ENCODE measurements around the gene LTBP4. TPM values are rescaled to one million over a fixed set of nuclear protein-coding genes. Genes with fewer than 3 reads are reported as not detected.
A peak's percentile ranks its signal among the peaks of the same experiment; 100 is the strongest.

Gene LTBP4
- total RNA-seq, 1 donor from 2014 or later, result 24.7 TPM

GRCh38 chr19:40630571-40631160, 29.5 kb downstream of the LTBP4 start:
- H3K36me3 ChIP-seq, result no peaks in the 10 kb centered on the region
- H3K27ac ChIP-seq, result no peak overlapping the region
- no peak overlapping the region for H3K27ac Mint-ChIP-seq
- H3K9me3 Mint-ChIP-seq, result no peaks in the 10 kb centered on the region
- no peak overlapping the region for H3K4me3 ChIP-seq
- peaks cover 28% of the 10 kb centered on the region for H3K27me3 ChIP-seq
- no peak overlapping the region for H2AFZ ChIP-seq (replicated peaks)
- no peak for TF ChIP-seq EZH2 (IDR thresholded peaks at IDR 0.05)
- no peak for TF ChIP-seq CTCF (IDR thresholded peaks at IDR 0.05)
- TF ChIP-seq EZH2phosphoT487 (IDR thresholded peaks at IDR 0.05), result no peak
- H3K27me3 Mint-ChIP-seq (ENCODE audit: insufficient read depth, low read depth), result peaks cover 3% of the 10 kb centered on the region
- no peak overlapping the region for H3K4me2 ChIP-seq
- H4K20me1 ChIP-seq (ENCODE audit: low read depth), result no peaks in the 10 kb centered on the region
- peaks cover 35% of the 10 kb centered on the region for H3K4me1 Mint-ChIP-seq
- H3K4me3 Mint-ChIP-seq, result no peak overlapping the region
- no peaks in the 10 kb centered on the region for H3K9me3 ChIP-seq (ENCODE audit: low read depth)
- H3K4me1 ChIP-seq, result peaks cover 9% of the 10 kb centered on the region
- H3K36me3 Mint-ChIP-seq, result peaks cover 18% of the 10 kb centered on the region
- peaks cover 6% of the 10 kb centered on the region for H3F3A ChIP-seq (ENCODE audit: low read depth)
- H3K9ac ChIP-seq, result no peak overlapping the region
- no peak for DNase-seq (ENCODE audit: low spot score)
- no peaks in the 10 kb centered on the region for H3K79me2 ChIP-seq (ENCODE audit: low read depth)

- Mint-ChIP-seq H3K36me3 (peaks cover 9% of the 10 kb centered on the region), H3K27ac (no peak overlapping the region), H3K27me3 (ENCODE audit: insufficient read depth, low read depth) (peaks cover 3% of the 10 kb centered on the region), H3K4me3 (peak overlapping the region; percentile 57), H3K4me1 (peaks cover 35% of the 10 kb centered on the region), H3K9me3 (no peaks in the 10 kb centered on the region)
- Histone ChIP-seq H2AFZ (replicated peaks) (no peak overlapping the region), H3K9me3 (ENCODE audit: low read depth) (no peaks in the 10 kb centered on the region), H3K27ac (no peak overlapping the region), H3K36me3 (no peaks in the 10 kb centered on the region), H3K9ac (no peak overlapping the region), H3K79me2 (ENCODE audit: low read depth) (no peaks in the 10 kb centered on the region), H4K20me1 (ENCODE audit: low read depth) (no peaks in the 10 kb centered on the region), H3K4me2 (no peak overlapping the region), H3F3A (ENCODE audit: low read depth) (peaks cover 6% of the 10 kb centered on the region), H3K27me3 (peaks cover 34% of the 10 kb centered on the region), H3K4me3 (no peak overlapping the region), H3K4me1 (peaks cover 9% of the 10 kb centered on the region)
- peak; percentile 29 for DNase-seq (ENCODE audit: low spot score)
- TF ChIP-seq EZH2 (IDR thresholded peaks at IDR 0.05), result no peak
- no peak for TF ChIP-seq CTCF (IDR thresholded peaks at IDR 0.05)
- TF ChIP-seq EZH2phosphoT487 (IDR thresholded peaks at IDR 0.05), result no peak
Observed at GRCh38 chr19:40632311-40633036, 31.3 kb downstream of the LTBP4 start.

- H3K36me3 Mint-ChIP-seq, result peaks cover 9% of the 10 kb centered on the region
- no peak for TF ChIP-seq EZH2phosphoT487 (IDR thresholded peaks at IDR 0.05)
- no peak for TF ChIP-seq EZH2 (IDR thresholded peaks at IDR 0.05)
- no peak for TF ChIP-seq CTCF (IDR thresholded peaks at IDR 0.05)
- peaks cover 3% of the 10 kb centered on the region for H3K27me3 Mint-ChIP-seq (ENCODE audit: insufficient read depth, low read depth)
- no peak overlapping the region for H3K4me3 Mint-ChIP-seq
- Histone ChIP-seq H3K27me3 (peaks cover 34% of the 10 kb centered on the region), H3F3A (ENCODE audit: low read depth) (peaks cover 6% of the 10 kb centered on the region), H3K4me2 (no peak overlapping the region), H4K20me1 (ENCODE audit: low read depth) (no peaks in the 10 kb centered on the region), H3K79me2 (ENCODE audit: low read depth) (no peaks in the 10 kb centered on the region), H3K36me3 (no peaks in the 10 kb centered on the region), H3K4me3 (no peak overlapping the region), H2AFZ (replicated peaks) (no peak overlapping the region), H3K4me1 (peaks cover 9% of the 10 kb centered on the region), H3K9me3 (ENCODE audit: low read depth) (no peaks in the 10 kb centered on the region), H3K27ac (no peak overlapping the region), H3K9ac (no peak overlapping the region)
- H3K4me1 Mint-ChIP-seq, result peaks cover 35% of the 10 kb centered on the region
- H3K9me3 Mint-ChIP-seq, result no peaks in the 10 kb centered on the region
- no peak overlapping the region for H3K27ac Mint-ChIP-seq
- no peak for DNase-seq (ENCODE audit: low spot score)
Observed at GRCh38 chr19:40633207-40633606, 32.0 kb downstream of the LTBP4 start.
